ENCODE measurements around the gene CLSTN2.

The CLSTN2 gene

GRCh38 chr3:140007081-140007480 is 72.1 kb downstream of the CLSTN2 start:
- DNase-seq (ENCODE audit: low spot score): no peak

GRCh38 chr3:140007911-140008869 is 73.2 kb downstream of the CLSTN2 start:
- no peak for DNase-seq (ENCODE audit: low spot score)

GRCh38 chr3:140010391-140010790 is 75.4 kb downstream of the CLSTN2 start:
- no peak for DNase-seq (ENCODE audit: low spot score)

- no peak for DNase-seq (ENCODE audit: low spot score)
Observed at GRCh38 chr3:140011086-140011485, 76.1 kb downstream of the CLSTN2 start.

- DNase-seq (ENCODE audit: low spot score): no peak
Observed at GRCh38 chr3:140011611-140012277, 76.8 kb downstream of the CLSTN2 start.

- DNase-seq (ENCODE audit: low spot score): no peak
Observed at GRCh38 chr3:140013220-140013619, 78.2 kb downstream of the CLSTN2 start.

GRCh38 chr3:140014831-140015495 is 80.0 kb downstream of the CLSTN2 start:
- no peak for DNase-seq (ENCODE audit: low spot score)

- no peak for DNase-seq (ENCODE audit: low spot score)
Observed at GRCh38 chr3:140015741-140016140, 80.8 kb downstream of the CLSTN2 start.

GRCh38 chr3:140018556-140018955 is 83.6 kb downstream of the CLSTN2 start:
- no peak for DNase-seq (ENCODE audit: low spot score)

GRCh38 chr3:140019946-140020345 is 85.0 kb downstream of the CLSTN2 start:
- DNase-seq (ENCODE audit: low spot score): no peak

- no peak for DNase-seq (ENCODE audit: low spot score)
Observed at GRCh38 chr3:140020541-140020940, 85.6 kb downstream of the CLSTN2 start.

GRCh38 chr3:140021269-140021668 is 86.3 kb downstream of the CLSTN2 start:
- no peak for DNase-seq (ENCODE audit: low spot score)

GRCh38 chr3:140022066-140022770 is 87.2 kb downstream of the CLSTN2 start:
- DNase-seq (ENCODE audit: low spot score): no peak

GRCh38 chr3:140023616-140024530 is 88.9 kb downstream of the CLSTN2 start:
- DNase-seq (ENCODE audit: low spot score): no peak

- DNase-seq (ENCODE audit: low spot score): no peak
Observed at GRCh38 chr3:140031170-140031569, 96.2 kb downstream of the CLSTN2 start.

- no peak for DNase-seq (ENCODE audit: low spot score)
Observed at GRCh38 chr3:140034058-140034457, 99.1 kb downstream of the CLSTN2 start.

GRCh38 chr3:140035871-140036270 is 100.9 kb downstream of the CLSTN2 start:
- no peak for DNase-seq (ENCODE audit: low spot score)

GRCh38 chr3:140050396-140050795 is 115.4 kb downstream of the CLSTN2 start:
- DNase-seq (ENCODE audit: low spot score): no peak

GRCh38 chr3:140051019-140051957 is 116.3 kb downstream of the CLSTN2 start:
- DNase-seq (ENCODE audit: low spot score): no peak
